ENCODE measurements around the gene CLMP.

DNA sequence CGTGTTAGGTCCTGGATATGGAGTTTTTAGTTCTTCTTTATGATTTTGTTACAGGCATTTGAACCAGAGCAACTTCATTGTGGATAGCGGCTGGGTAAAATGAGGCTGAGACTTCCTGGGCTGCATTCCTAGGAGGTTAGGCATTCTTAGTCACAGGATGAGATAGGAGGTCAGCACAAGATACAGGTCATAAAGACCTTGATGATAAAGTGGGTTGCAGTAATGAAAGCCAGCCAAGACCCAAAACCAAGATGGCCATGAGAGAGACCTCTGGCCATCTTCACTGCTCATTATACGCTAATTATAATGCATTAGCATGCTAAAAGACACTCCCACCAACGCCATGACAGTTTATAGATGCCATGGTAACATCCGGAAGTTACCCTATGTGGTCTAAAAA, 23.4 kb upstream of the CLMP start:
- TF ChIP-seq, protein P1, sequence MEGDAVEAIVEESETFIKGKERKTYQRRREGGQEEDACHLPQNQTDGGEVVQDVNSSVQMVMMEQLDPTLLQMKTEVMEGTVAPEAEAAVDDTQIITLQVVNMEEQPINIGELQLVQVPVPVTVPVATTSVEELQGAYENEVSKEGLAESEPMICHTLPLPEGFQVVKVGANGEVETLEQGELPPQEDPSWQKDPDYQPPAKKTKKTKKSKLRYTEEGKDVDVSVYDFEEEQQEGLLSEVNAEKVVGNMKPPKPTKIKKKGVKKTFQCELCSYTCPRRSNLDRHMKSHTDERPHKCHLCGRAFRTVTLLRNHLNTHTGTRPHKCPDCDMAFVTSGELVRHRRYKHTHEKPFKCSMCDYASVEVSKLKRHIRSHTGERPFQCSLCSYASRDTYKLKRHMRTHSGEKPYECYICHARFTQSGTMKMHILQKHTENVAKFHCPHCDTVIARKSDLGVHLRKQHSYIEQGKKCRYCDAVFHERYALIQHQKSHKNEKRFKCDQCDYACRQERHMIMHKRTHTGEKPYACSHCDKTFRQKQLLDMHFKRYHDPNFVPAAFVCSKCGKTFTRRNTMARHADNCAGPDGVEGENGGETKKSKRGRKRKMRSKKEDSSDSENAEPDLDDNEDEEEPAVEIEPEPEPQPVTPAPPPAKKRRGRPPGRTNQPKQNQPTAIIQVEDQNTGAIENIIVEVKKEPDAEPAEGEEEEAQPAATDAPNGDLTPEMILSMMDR (IDR thresholded peaks at IDR 0.05; ENCODE audit: insufficient read depth, low read length): no peak
- no peak for TF ChIP-seq POLR2AphosphoS5 (IDR thresholded peaks at IDR 0.05; ENCODE audit: low read depth)
- TF ChIP-seq, protein P2, sequence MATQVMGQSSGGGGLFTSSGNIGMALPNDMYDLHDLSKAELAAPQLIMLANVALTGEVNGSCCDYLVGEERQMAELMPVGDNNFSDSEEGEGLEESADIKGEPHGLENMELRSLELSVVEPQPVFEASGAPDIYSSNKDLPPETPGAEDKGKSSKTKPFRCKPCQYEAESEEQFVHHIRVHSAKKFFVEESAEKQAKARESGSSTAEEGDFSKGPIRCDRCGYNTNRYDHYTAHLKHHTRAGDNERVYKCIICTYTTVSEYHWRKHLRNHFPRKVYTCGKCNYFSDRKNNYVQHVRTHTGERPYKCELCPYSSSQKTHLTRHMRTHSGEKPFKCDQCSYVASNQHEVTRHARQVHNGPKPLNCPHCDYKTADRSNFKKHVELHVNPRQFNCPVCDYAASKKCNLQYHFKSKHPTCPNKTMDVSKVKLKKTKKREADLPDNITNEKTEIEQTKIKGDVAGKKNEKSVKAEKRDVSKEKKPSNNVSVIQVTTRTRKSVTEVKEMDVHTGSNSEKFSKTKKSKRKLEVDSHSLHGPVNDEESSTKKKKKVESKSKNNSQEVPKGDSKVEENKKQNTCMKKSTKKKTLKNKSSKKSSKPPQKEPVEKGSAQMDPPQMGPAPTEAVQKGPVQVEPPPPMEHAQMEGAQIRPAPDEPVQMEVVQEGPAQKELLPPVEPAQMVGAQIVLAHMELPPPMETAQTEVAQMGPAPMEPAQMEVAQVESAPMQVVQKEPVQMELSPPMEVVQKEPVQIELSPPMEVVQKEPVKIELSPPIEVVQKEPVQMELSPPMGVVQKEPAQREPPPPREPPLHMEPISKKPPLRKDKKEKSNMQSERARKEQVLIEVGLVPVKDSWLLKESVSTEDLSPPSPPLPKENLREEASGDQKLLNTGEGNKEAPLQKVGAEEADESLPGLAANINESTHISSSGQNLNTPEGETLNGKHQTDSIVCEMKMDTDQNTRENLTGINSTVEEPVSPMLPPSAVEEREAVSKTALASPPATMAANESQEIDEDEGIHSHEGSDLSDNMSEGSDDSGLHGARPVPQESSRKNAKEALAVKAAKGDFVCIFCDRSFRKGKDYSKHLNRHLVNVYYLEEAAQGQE (IDR thresholded peaks at IDR 0.05; ENCODE audit: insufficient replicate concordance, low read depth): no peak
- no peak for TF ChIP-seq GABPA (IDR thresholded peaks at IDR 0.05; ENCODE audit: low read depth)
